HEK293T (cell line): ENCODE data around the gene LRRC7.

Experiments used
- ARNT ChIP-seq: fragments of 450-650 bp; IDR thresholded peaks from 2 replicates; pipeline ENCODE4 v1.6.1; 2017; ENCODE audit warnings: mild to moderate bottlenecking
- BHLHE40 ChIP-seq: fragments of 450-650 bp; IDR thresholded peaks from 2 replicates; pipeline ENCODE4 v1.6.1; 2016; ENCODE audit warnings: mild to moderate bottlenecking, moderate library complexity, borderline replicate concordance
- CTBP1 ChIP-seq: fragments of 450-650 bp; IDR thresholded peaks from 2 replicates; pipeline ENCODE4 v1.6.1; 2016; ENCODE audit warnings: borderline replicate concordance
- ELF4 ChIP-seq: fragments of 450-650 bp; IDR thresholded peaks from 2 replicates; pipeline ENCODE4 v1.6.1; 2017; ENCODE audit warnings: antibody characterized with exemption
- FOXK2 ChIP-seq: fragments of 450-650 bp; IDR thresholded peaks from 2 replicates; pipeline ENCODE4 v1.6.1; 2016; ENCODE audit warnings: mild to moderate bottlenecking
- FOXM1 ChIP-seq: fragments of 450-650 bp; IDR thresholded peaks from 2 replicates; pipeline ENCODE4 v1.6.1; 2017; ENCODE audit warnings: mild to moderate bottlenecking, borderline replicate concordance
- L3MBTL2 ChIP-seq: fragments of 450-650 bp; conservative IDR thresholded peaks from 2 replicates; pipeline ENCODE4 v1.6.1; 2016; ENCODE audit warnings: mild to moderate bottlenecking
- NFRKB ChIP-seq: fragments of 450-650 bp; IDR thresholded peaks from 2 replicates; pipeline ENCODE4 v1.6.1; 2016; ENCODE audit warnings: mild to moderate bottlenecking, moderate library complexity
- PKNOX1 ChIP-seq: fragments of 450-650 bp; IDR thresholded peaks from 2 replicates; pipeline ENCODE4 v1.6.1; 2016
- SP1 ChIP-seq: fragments of 450-650 bp; IDR thresholded peaks from 2 replicates; pipeline ENCODE4 v1.6.1; 2017
- TARDBP ChIP-seq: fragments of 450-650 bp; IDR thresholded peaks from 2 replicates; pipeline ENCODE4 v1.6.1; 2016
- ZNF384 ChIP-seq: fragments of 450-650 bp; IDR thresholded peaks from 2 replicates; pipeline ENCODE4 v1.6.1; 2016

GRCh38 chr1:69755647-69756046 lies 187.9 kb downstream of the LRRC7 start:
- no peak for TF ChIP-seq ELF4
- TF ChIP-seq CTBP1, result no peak
- TF ChIP-seq SP1, result no peak
- no peak for TF ChIP-seq BHLHE40
- TF ChIP-seq ZNF384, result no peak
- no peak for TF ChIP-seq FOXK2
- no peak for TF ChIP-seq FOXM1
- TF ChIP-seq ARNT, result no peak
- no peak for TF ChIP-seq L3MBTL2
- no peak for TF ChIP-seq NFRKB
- TF ChIP-seq TARDBP, result no peak
- no peak for TF ChIP-seq PKNOX1
